ENCODE data around the gene VPS41.

The VPS41 gene

DNA sequence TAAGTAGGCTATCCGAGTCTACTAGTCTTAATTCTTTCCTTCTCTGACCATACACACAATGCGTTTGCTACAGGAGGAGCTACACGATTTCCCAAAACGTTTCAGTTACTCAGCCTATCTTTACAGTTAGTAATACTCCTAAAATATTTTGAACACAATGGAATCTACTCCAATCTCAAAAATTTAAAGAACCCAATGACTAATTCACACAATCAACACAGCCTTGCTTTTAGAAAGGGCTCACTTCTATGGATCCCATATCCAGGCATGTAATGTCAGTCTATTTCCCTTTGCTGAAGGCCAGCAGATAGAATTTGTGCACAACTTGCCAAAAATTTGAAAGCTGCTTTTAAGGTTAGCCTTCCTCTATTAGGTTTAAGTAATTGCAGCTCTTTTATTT lies 107.2 kb downstream of the VPS41 start:
- FAIRE-seq: no peak

DNA sequence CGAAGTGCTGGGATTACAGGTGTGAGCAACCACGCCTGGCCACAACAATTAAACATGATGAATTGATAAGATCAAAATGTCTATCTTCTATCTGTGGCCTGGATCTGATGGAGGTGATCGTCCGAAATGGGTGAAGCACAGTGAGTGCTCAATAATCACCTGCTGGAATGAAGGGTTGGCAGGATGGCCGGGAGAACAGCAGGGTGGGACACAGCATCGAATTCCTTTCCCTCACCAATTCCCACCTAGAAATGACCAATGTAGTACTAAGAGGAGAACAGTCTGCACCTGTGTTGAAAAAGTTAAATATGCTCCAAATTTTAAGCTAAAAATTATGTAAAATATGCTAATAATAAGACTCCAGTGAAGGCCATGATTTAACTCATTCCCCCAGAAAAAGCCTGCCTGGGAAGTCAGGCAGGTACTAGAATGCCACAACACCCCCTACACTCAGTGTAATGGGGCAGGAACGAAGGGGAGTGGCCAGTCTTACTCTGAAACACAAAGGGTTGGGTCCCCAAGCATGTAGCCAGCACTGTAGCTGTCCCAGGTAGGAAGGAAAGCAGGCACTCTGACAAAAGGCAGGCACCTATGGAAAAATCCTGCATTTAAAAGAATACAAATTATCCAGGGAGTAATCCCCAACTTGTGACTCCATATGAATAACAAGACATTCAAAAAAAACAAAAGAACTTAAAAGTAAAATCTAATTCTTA lies 110.3 kb downstream of the VPS41 start:
- FAIRE-seq: no peak

DNA sequence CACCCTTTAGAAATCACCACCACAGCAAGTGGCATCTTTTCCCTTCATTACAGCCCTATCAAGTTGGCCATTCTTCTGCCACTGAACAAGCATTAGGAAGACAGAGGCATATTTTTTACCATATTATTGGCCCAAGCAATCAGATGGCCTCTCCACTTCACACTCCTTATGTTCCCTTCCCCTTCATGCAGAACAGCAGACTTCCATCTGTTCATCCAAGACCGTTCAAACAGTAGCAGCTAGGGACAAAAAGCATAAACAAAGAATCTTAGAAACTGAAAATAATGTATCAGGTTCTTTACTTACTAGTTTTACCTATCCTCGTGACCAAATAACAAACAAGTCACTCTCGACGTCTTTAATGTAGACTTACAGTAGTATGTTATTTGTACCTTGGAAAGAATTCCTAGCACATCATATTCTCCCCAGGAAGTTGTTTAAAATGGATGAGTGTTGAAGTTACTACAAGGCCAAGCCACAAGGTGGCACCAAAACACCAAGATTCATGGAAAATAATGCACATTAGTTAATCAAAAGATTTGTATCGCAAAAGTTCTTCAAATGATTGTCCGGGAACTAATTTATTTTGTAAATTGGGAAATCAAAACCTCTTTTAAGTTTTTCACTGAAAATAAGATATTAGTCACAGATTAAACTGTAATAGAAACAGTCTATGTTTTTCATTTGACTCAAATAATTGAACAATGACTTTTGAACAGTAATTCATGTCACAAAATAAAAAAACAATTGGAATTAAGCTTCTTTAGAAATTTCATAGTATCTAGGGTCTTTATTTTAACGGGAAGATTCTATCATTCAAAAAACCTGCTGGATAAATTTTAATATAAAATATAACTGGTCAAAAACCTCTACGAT lies 112.1 kb downstream of the VPS41 start:
- FAIRE-seq: peak; percentile 94

GRCh38 chr7:38795593-38795992 lies 113.4 kb downstream of the VPS41 start:
- FAIRE-seq: no peak

DNA sequence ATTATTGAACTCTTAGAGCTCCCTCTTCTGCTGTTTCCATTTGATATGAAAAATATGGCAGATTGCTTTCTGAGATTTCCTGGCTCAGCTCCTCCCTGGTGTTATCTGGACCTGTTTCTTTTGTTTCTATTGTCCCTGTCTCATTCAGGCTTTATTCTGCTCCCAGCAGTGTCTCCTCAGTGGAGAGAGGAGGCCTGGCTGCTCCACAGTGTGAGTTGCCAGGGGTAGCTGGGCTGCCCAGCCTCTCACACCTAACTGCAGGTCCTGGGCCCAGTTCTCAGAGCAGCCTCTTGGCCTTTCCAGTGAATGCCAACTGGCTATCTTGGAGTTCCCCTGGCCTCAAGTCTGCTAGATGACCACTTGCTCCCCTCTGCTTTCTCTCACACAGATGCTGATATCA lies 127.0 kb downstream of the VPS41 start:
- FAIRE-seq: no peak

- FAIRE-seq: no peak
These were observed 131.4 kb downstream of the VPS41 start for GRCh38 chr7:38777609-38778008.

- no peak for FAIRE-seq
These were observed 133.3 kb downstream of the VPS41 start for GRCh38 chr7:38775506-38776175.

- FAIRE-seq: no peak
These were observed 135.6 kb downstream of the VPS41 start for GRCh38 chr7:38773430-38773829.

- FAIRE-seq: no peak
These were observed 148.8 kb downstream of the VPS41 start for GRCh38 chr7:38760226-38760625.

- FAIRE-seq: no peak
These were observed 150.0 kb downstream of the VPS41 start for GRCh38 chr7:38759028-38759427.

GRCh38 chr7:38757931-38758330 lies 151.1 kb downstream of the VPS41 start:
- FAIRE-seq: no peak

GRCh38 chr7:38756521-38756920 lies 152.5 kb downstream of the VPS41 start:
- no peak for FAIRE-seq

DNA sequence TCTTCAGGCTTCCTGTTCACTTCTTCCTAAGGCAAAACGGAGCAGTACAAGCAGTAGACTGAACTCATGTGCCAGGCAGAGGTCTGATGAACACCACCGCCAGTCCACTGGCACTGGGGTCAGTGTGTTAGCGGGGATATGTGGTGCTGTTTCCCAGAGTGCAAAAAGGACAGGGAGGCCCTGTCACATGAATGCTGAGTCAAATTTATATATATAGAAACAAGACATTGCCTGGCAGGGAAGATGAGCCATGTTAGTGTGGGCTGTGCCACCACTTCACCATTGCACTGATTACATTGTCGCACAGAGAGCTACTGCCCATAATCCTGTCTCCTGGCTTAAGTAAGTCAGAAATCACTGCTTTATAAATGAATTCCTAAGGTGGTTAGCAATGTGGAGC lies 155.6 kb downstream of the VPS41 start:
- FAIRE-seq: no peak

- no peak for FAIRE-seq
These were observed 157.6 kb downstream of the VPS41 start for GRCh38 chr7:38751416-38751815.

GRCh38 chr7:38748056-38748610 lies 160.9 kb downstream of the VPS41 start:
- FAIRE-seq: no peak

- FAIRE-seq: no peak
These were observed 162.6 kb downstream of the VPS41 start for GRCh38 chr7:38746438-38746837.

DNA sequence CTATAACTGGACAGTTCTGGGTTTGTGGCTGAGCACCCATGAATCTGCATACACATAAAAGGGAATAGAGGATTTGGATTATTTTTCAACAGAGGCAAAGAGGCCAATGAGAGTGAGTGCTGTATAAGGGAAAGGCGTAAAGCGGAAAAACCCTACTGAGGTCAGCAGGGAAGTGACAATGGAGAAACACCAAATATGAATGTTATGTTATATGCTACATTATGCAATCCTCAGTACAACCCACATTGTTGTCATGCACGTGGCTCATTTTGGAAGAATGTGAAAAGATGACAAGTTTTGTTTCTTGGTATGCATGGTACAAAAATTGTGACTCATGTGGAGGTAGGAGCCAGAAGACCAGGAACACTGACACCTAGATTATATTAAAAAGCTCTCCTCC lies 164.2 kb downstream of the VPS41 start:
- no peak for FAIRE-seq

- FAIRE-seq: no peak
These were observed 165.1 kb downstream of the VPS41 start for GRCh38 chr7:38743899-38744298.

DNA sequence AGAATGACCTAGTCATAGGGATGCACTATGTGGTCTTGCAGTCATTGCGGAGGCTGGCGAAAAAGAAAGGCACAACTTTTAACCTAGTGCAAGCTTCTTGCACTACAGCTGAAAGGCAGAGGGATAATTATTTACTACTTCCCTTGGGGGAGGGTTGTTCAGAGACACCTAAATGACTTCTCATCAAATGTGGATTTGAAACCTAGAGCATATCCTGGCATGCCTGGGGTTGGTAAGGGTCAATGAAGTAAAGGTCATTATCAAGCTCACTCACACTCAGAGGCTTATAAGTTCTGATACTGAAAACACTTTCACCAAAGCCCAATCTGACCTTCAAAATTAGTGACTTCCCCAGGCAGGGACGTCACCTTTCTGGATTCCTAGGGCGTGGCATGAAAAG lies 168.9 kb downstream of the VPS41 start:
- FAIRE-seq: no peak

GRCh38 chr7:38736138-38736537 lies 172.9 kb downstream of the VPS41 start:
- FAIRE-seq: no peak

GRCh38 chr7:38731215-38731614 lies 177.8 kb downstream of the VPS41 start:
- FAIRE-seq: no peak

DNA sequence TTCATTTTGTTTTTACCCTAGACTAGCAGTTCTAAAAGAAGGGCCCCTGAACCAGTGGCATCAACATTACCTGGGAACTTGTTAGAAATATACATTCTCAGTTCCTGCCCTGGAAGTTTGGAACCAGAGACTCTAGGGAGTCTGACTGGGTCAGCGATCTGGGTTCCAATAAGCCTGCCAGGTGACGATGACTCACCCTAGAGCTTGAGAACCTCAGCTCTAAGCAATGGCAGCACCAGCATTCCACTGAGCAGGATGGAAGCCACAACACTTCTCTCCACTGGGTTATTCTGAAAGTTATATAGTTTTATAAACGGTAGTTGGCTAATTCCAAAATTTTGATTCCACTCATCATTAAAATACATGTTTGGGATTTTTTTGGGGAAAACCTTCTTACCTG lies 180.8 kb downstream of the VPS41 start:
- FAIRE-seq: no peak

DNA sequence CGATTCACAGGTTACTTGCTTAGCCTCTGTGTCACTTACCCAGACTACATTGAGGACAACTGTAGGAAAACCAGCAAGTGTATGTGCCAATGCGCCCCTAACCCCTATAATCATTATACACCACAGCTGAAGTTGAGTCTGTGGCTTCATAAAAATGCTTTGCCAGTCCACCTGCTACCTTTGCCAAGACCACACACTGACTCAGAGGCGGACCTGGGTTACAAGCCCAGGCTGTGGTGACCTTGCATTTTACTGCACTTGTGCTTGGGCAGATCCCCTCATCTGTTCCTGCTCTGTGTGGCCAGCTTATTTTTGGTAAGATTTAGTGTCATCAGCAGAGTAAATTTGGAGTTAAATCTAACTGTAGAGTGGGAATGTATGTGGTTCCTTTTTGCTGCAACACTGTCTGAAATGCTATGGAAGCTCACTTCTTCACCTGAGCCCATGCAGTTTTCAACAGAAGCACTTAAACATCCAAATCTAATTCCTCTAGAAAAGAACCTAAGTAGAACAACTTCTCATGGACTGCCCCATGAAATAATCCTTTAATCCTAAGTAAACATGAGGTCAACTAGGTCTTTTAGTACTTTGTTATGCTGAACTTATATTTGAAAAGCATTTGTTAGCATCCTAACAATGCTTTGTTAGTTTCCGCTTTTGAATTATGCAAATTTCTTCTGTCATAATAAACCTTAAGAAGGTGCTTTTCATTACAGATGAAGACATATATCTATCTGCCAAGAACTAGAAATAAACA lies 181.6 kb downstream of the VPS41 start:
- no peak for FAIRE-seq

All from colon (tissue), 2 donors.